Measurements from ENCODE around the gene TLE2.

GRCh38 chr19:3048190-3048533 is 19.1 kb upstream of the TLE2 start:
- TF ChIP-seq KDM1A (IDR thresholded peaks at IDR 0.05; ENCODE audit: low read depth) = no peak
- no peak for TF ChIP-seq ELK1 (IDR thresholded peaks at IDR 0.05; ENCODE audit: low read depth, low read length)
- no peak for TF ChIP-seq PBX3 (IDR thresholded peaks at IDR 0.05)
- no peak for TF ChIP-seq CTCF (IDR thresholded peaks at IDR 0.05)
- no peak for TF ChIP-seq POLR2A (IDR thresholded peaks at IDR 0.05; ENCODE audit: low read length)
- no peak for TF ChIP-seq EP300 (IDR thresholded peaks at IDR 0.05)
- TF ChIP-seq RCOR1 (IDR thresholded peaks at IDR 0.05; ENCODE audit: low read depth, low read length) = no peak
- no peak for TF ChIP-seq HDAC2 (IDR thresholded peaks at IDR 0.05)

Measured in A549 (cell line).